HCT116 (cell line): ENCODE data around the gene DRC7. TPM values are rescaled to one million over a fixed set of nuclear protein-coding genes. Genes with fewer than 3 reads are reported as not detected.

ENCODE experiments used
- ATAC-seq: fragments of 200-7000 bp; cut with Tn5 transposase; 2 replicates; pipeline ENCODE4 v1.9.1; 2020; ENCODE audit warnings: mild to moderate bottlenecking, moderate library complexity
- BruUV-seq: library from RNA; stranded (reverse); fragments of 400-500 nt; replicated peaks from 2 replicates; lab custom pipeline; 2021; lab: Mats Ljungman, UMichigan
- CTCF ChIA-PET: fragments of 300-600 bp; sonication (Branson Sonifier 250); formaldehyde crosslinking; loops from one replicate; lab custom pipeline; 2021; ENCODE audit warnings: antibody characterized with exemption; lab: Charles Lee
- POLR2A ChIA-PET: fragments of 300-600, 350-600 bp; sonication (Branson Sonifier 250); formaldehyde crosslinking; loops from one replicate; lab custom pipeline; 2021; ENCODE audit warnings: antibody characterized with exemption; lab: Charles Lee
- RAD21 ChIA-PET, 2 experiments: fragments of 300-600 bp; sonication (Branson Sonifier 250); formaldehyde crosslinking; loops; one replicate each; lab custom pipeline; 2023; ENCODE audit warnings: low total read pairs in 2 of 2; ENCODE audit not compliant: uncharacterized antibody in 2 of 2, unreplicated experiment in 2 of 2, low non-redundant PET in 1 of 2; lab: Charles Lee
- DNase-seq: peaks from one replicate; pipeline ENCODE4 v3.0.0-alpha.2; 2010; ENCODE audit warnings: low read depth, low spot score
- H2AFZ ChIP-seq: fragments of 200-600 bp; shearing (Covaris generic), sonication (generic); 2 replicates; pipeline ENCODE4 v1.6.1; 2017; ENCODE audit warnings: low read depth, mixed run types, mixed read lengths, antibody characterized with exemption, low read length; ENCODE audit not compliant: poor library complexity, severe bottlenecking
- H3K27ac ChIP-seq: 2 replicates; pipeline ENCODE4 v1.5.1; 2012; ENCODE audit warnings: low read depth, low read length
- H3K27me3 ChIP-seq: fragments of 200-600 bp; sonication (generic); 2 replicates; pipeline ENCODE4 v1.6.1; 2016; ENCODE audit warnings: mixed run types, low read length, mixed read lengths; ENCODE audit not compliant: insufficient read depth
- H3K36me3 ChIP-seq, 2 experiments: fragments of 200-500 bp in 1 of 2; fragments of 200-600 bp in 1 of 2; sonication (Bioruptor generic) in 1 of 2; sonication (generic) in 1 of 2; 2 replicates each; pipeline versions ENCODE4 v1.5.1 to v1.6.1; 2014 to 2016; ENCODE audit warnings: low read length in 2 of 2, inconsistent platforms in 1 of 2, mixed read lengths in 1 of 2, mixed run types in 1 of 2; ENCODE audit not compliant: insufficient read depth in 2 of 2, control insufficient read depth in 1 of 2
- H3K4me1 ChIP-seq, 2 experiments: fragments of 200-600 bp in 1 of 2; sonication (generic) in 1 of 2; 2 replicates each; pipeline versions ENCODE4 v1.5.1 to v1.6.1; 2012 to 2017; ENCODE audit warnings: low read length in 2 of 2, inconsistent platforms in 1 of 2, mild to moderate bottlenecking in 1 of 2, mixed read lengths in 1 of 2, mixed run types in 1 of 2, moderate library complexity in 1 of 2; ENCODE audit not compliant: insufficient read depth in 2 of 2, control insufficient read depth in 1 of 2
- H3K4me2 ChIP-seq: fragments of 200-600 bp; sonication (generic); 2 replicates; pipeline ENCODE4 v1.6.1; 2017; ENCODE audit warnings: mixed run types, low read length, mixed read lengths
- H3K4me3 ChIP-seq, 2 experiments: fragments of 200-600 bp in 1 of 2; sonication (generic) in 1 of 2; replicated peaks in 1 of 2; 2 replicates each; pipeline ENCODE4 v1.5.1; 2011 to 2016; ENCODE audit warnings: low read length in 2 of 2, control low read depth in 1 of 2, low read depth in 1 of 2, mild to moderate bottlenecking in 1 of 2, mixed read lengths in 1 of 2, mixed run types in 1 of 2
- H3K79me2 ChIP-seq: fragments of 200-600 bp; sonication (generic); 2 replicates; pipeline ENCODE4 v1.6.1; 2017; ENCODE audit warnings: mild to moderate bottlenecking, mixed run types, low read length, moderate library complexity, mixed read lengths; ENCODE audit not compliant: insufficient read depth
- H3K9ac ChIP-seq: fragments of 200-600 bp; sonication (generic); 2 replicates; pipeline ENCODE4 v1.6.1; 2016; ENCODE audit warnings: low read length, mixed read lengths
- H3K9me2 ChIP-seq: fragments of 200-600 bp; sonication (generic), shearing (Covaris generic); 2 replicates; pipeline ENCODE4 v1.6.1; 2017; ENCODE audit warnings: mixed run types, mild to moderate bottlenecking, moderate library complexity; ENCODE audit not compliant: insufficient read depth
- H3K9me3 ChIP-seq, 2 experiments: fragments of 200-500 bp in 1 of 2; fragments of 200-600 bp in 1 of 2; sonication (Bioruptor generic) in 1 of 2; sonication (generic) in 1 of 2; 2 replicates each; pipeline ENCODE4 v1.6.1; 2014 to 2017; ENCODE audit warnings: low read length in 2 of 2, mixed read lengths in 2 of 2, inconsistent platforms in 1 of 2, low read depth in 1 of 2, mild to moderate bottlenecking in 1 of 2, mixed run types in 1 of 2, moderate library complexity in 1 of 2; ENCODE audit not compliant: control insufficient read depth in 1 of 2, insufficient read depth in 1 of 2
- H4K20me1 ChIP-seq: fragments of 200-600 bp; sonication (generic), shearing (Covaris generic); 2 replicates; pipeline ENCODE4 v1.6.1; 2017; ENCODE audit warnings: mixed run types, mild to moderate bottlenecking, moderate library complexity; ENCODE audit not compliant: insufficient read depth
- ATF3 ChIP-seq: IDR thresholded peaks from 2 replicates; pipeline ENCODE4 v1.6.1; 2012
- EZH2phosphoT487 ChIP-seq: fragments of 200-600 bp; IDR thresholded peaks from 2 replicates; pipeline ENCODE4 v1.6.1; 2018; ENCODE audit warnings: antibody characterized with exemption, borderline replicate concordance
- POLR2AphosphoS5 ChIP-seq: IDR thresholded peaks from 2 replicates; pipeline ENCODE4 v1.6.1; 2011; ENCODE audit warnings: mild to moderate bottlenecking, low read depth, low read length, moderate library complexity
- REST ChIP-seq: IDR thresholded peaks from 2 replicates; pipeline ENCODE4 v1.6.1; 2012; ENCODE audit warnings: low read depth
- ZFX ChIP-seq: fragments of 450-650 bp; IDR thresholded peaks from 2 replicates; pipeline ENCODE4 v1.6.1; 2017
- intact Hi-C: fragments of 100-400 bp; cut with micrococcal nuclease; formaldehyde crosslinking; loops from 2 replicates; pipeline ENCODE4 v1.10.0; 2022
- total RNA-seq: library from RNA; stranded (reverse); gene quantifications from one replicate; pipeline ENCODE4 v1.2.1, GENCODE V29; 2021; ENCODE audit not compliant: unreplicated experiment

The DRC7 gene
- total RNA-seq, 1 experiment from 2014 or later: 0.91 TPM

- Histone ChIP-seq H3K4me1 (peaks cover 15 to 25% of the 10 kb centered on the region in 2 experiments), H2AFZ (no peak overlapping the region), H4K20me1 (no peaks in the 10 kb centered on the region), H3K79me2 (no peaks in the 10 kb centered on the region), H3K36me3 (0 out of 4 replicates have a peak, but pooled peaks cover 0 to 5% of the 10 kb centered on the region in 2 experiments), H3K9ac (no peak overlapping the region), H3K9me3 (no peaks in the 10 kb centered on the region), H3K9me2 (no peaks in the 10 kb centered on the region), H3K4me2 (no peak overlapping the region), H3K27ac (no peak overlapping the region), H3K27me3 (no peaks in the 10 kb centered on the region), H3K4me3 (no peak overlapping the region)
- POLR2A ChIA-PET: no interaction called here
- CTCF ChIA-PET: interaction anchor here (1.0 kb wide), 1 partner anchor 103 kb away, joined by 5 read pairs; no protein-coding TSS in a partner anchor
- ATAC-seq (no peak), DNase-seq (no peak)
- TF ChIP-seq EZH2phosphoT487 (no peak), ZFX (no peak), ATF3 (no peak), REST (no peak), POLR2AphosphoS5 (no peak)
- no TSS peak for BruUV-seq
- intact Hi-C loops: no loop called here
- RAD21 ChIA-PET: no interaction called here
Measured at GRCh38 chr16:57760357-57761160, 66.0 kb downstream of the DRC7 start.
